ENCODE measurements around the gene RAPGEF4. TPM values are rescaled to one million over a fixed set of nuclear protein-coding genes. Genes with fewer than 3 reads are reported as not detected.

Gene RAPGEF4
- total RNA-seq, 1 donor: 0.36 TPM

DNA sequence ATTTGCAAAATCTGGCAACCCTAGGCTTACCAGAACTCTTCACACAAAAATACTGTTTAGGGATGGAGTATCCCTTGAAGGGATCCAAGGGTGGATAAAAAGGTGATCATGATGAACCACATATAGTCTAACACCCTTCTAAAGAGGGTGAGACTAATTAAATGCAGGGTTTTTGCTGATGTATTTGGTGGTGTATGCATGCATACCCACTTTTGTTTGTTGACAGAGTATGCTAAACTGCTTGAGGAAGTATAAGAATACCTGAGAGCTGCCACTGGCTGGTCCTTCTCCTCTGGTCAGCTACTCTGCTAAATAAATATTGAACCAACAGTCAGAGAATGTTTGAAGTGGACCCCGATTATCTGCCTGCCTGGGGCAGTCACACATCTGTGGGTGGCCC lies 34.2 kb downstream of the RAPGEF4 start:
- Histone ChIP-seq H3K4me3 (ENCODE audit: insufficient read depth, low read length) (no peak overlapping the region), H3K27me3 (ENCODE audit: insufficient read depth, low read length) (peaks cover 16% of the 10 kb centered on the region), H3K27ac (ENCODE audit: low read depth, low read length) (no peak overlapping the region), H3K79me2 (ENCODE audit: insufficient read depth, low read length) (no peaks in the 10 kb centered on the region), H2AFZ (ENCODE audit: low read length) (no peak overlapping the region), H3K9me3 (ENCODE audit: low read depth, low read length) (no peaks in the 10 kb centered on the region), H3K36me3 (ENCODE audit: insufficient read depth, low read length) (no peaks in the 10 kb centered on the region), H3K4me1 (ENCODE audit: insufficient read depth, low read length) (no peaks in the 10 kb centered on the region), H4K20me1 (ENCODE audit: insufficient read depth, low read length) (no peaks in the 10 kb centered on the region), H3K4me2 (ENCODE audit: insufficient read depth, low read length) (no peak overlapping the region)
- DNase-seq (ENCODE audit: insufficient read length, low spot score, missing footprints): no peak
- TF ChIP-seq, protein P1, sequence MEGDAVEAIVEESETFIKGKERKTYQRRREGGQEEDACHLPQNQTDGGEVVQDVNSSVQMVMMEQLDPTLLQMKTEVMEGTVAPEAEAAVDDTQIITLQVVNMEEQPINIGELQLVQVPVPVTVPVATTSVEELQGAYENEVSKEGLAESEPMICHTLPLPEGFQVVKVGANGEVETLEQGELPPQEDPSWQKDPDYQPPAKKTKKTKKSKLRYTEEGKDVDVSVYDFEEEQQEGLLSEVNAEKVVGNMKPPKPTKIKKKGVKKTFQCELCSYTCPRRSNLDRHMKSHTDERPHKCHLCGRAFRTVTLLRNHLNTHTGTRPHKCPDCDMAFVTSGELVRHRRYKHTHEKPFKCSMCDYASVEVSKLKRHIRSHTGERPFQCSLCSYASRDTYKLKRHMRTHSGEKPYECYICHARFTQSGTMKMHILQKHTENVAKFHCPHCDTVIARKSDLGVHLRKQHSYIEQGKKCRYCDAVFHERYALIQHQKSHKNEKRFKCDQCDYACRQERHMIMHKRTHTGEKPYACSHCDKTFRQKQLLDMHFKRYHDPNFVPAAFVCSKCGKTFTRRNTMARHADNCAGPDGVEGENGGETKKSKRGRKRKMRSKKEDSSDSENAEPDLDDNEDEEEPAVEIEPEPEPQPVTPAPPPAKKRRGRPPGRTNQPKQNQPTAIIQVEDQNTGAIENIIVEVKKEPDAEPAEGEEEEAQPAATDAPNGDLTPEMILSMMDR (IDR thresholded peaks at IDR 0.05; ENCODE audit: extremely low read depth, low read depth, low read length): no peak

DNA sequence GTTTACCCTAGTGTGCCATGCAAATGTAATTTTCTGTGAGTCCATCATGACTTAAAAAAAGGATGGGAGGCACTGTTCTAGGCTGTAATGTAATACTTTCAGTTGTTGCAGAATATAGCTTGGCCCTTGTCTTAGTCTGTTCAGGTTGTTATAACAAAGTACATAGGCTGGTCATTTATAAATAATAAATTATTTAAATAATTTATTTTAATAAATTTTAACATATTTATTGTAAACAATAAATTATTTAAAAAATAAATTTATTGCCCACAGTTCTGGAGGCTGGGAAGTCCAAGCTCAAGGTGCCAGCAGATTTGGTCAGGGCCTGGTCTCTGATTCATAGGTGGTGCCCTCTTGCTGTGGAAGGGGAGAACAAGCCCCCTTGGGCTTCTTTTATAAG lies 35.2 kb downstream of the RAPGEF4 start:
- Histone ChIP-seq H3K27ac (ENCODE audit: low read depth, low read length) (no peak overlapping the region), H2AFZ (ENCODE audit: low read length) (no peak overlapping the region), H3K4me3 (ENCODE audit: insufficient read depth, low read length) (no peak overlapping the region), H3K27me3 (ENCODE audit: insufficient read depth, low read length) (peaks cover 13% of the 10 kb centered on the region), H3K36me3 (ENCODE audit: insufficient read depth, low read length) (no peaks in the 10 kb centered on the region), H3K9me3 (ENCODE audit: low read depth, low read length) (no peaks in the 10 kb centered on the region), H3K4me2 (ENCODE audit: insufficient read depth, low read length) (no peak overlapping the region), H3K79me2 (ENCODE audit: insufficient read depth, low read length) (no peaks in the 10 kb centered on the region), H4K20me1 (ENCODE audit: insufficient read depth, low read length) (no peaks in the 10 kb centered on the region), H3K4me1 (ENCODE audit: insufficient read depth, low read length) (no peaks in the 10 kb centered on the region)
- TF ChIP-seq, protein P1 (IDR thresholded peaks at IDR 0.05; ENCODE audit: extremely low read depth, low read depth, low read length): no peak
- DNase-seq (ENCODE audit: insufficient read length, low spot score, missing footprints): no peak

DNA sequence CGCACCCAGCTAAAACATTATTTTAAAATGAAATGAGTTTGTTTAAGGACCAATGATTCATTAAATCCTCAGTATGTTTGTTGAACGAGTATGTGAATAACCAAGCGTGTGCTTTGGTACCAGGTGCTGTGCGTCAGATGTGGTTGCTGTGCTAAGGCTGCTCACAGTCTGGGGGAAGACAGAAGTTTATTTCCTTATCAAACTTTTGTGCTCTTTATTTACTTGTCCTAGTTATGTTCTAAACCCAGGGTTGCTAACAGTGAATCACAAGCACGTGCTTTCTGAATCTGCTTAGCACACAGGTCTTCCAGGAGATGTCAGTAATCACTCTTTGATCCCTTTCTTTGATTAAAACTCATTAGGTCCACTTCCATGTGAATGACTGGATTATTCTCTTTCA lies 37.0 kb downstream of the RAPGEF4 start:
- Histone ChIP-seq H3K79me2 (ENCODE audit: insufficient read depth, low read length) (no peaks in the 10 kb centered on the region), H4K20me1 (ENCODE audit: insufficient read depth, low read length) (no peaks in the 10 kb centered on the region), H3K9me3 (ENCODE audit: low read depth, low read length) (no peaks in the 10 kb centered on the region), H3K27me3 (ENCODE audit: insufficient read depth, low read length) (peaks cover 13% of the 10 kb centered on the region), H3K36me3 (ENCODE audit: insufficient read depth, low read length) (no peaks in the 10 kb centered on the region), H3K4me3 (ENCODE audit: insufficient read depth, low read length) (no peak overlapping the region), H3K27ac (ENCODE audit: low read depth, low read length) (no peak overlapping the region), H3K4me2 (ENCODE audit: insufficient read depth, low read length) (no peak overlapping the region), H3K4me1 (ENCODE audit: insufficient read depth, low read length) (no peaks in the 10 kb centered on the region), H2AFZ (ENCODE audit: low read length) (no peak overlapping the region)
- TF ChIP-seq, protein P1 (IDR thresholded peaks at IDR 0.05; ENCODE audit: extremely low read depth, low read depth, low read length): no peak
- no peak for DNase-seq (ENCODE audit: insufficient read length, low spot score, missing footprints)

DNA sequence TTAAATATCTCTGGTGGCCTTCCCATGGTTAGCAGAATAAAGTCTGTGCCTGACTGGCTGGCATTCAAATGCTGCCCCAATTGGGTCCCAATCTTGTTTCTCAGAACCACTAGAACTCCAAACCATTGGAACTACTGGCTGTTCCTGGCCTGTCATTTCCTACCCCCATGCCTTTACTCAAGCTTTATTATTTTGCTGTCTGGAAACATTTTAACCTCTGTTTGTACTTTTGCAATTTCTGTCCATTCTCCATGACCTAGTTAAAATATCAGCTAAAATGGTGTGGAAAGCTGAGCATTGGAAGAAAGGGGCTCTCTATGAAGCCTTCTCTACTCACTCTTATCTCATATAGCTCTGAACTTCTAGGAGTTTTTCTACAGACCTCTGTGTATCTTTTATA lies 38.7 kb downstream of the RAPGEF4 start:
- H3K4me3 ChIP-seq (ENCODE audit: insufficient read depth, low read length): no peak overlapping the region
- H3K4me2 ChIP-seq (ENCODE audit: insufficient read depth, low read length): no peak overlapping the region
- no peak overlapping the region for H2AFZ ChIP-seq (ENCODE audit: low read length)
- H3K36me3 ChIP-seq (ENCODE audit: insufficient read depth, low read length): no peaks in the 10 kb centered on the region
- no peak for DNase-seq (ENCODE audit: insufficient read length, low spot score, missing footprints)
- no peaks in the 10 kb centered on the region for H3K4me1 ChIP-seq (ENCODE audit: insufficient read depth, low read length)
- no peaks in the 10 kb centered on the region for H3K9me3 ChIP-seq (ENCODE audit: low read depth, low read length)
- H3K27me3 ChIP-seq (ENCODE audit: insufficient read depth, low read length): peaks cover 13% of the 10 kb centered on the region
- H3K79me2 ChIP-seq (ENCODE audit: insufficient read depth, low read length): no peaks in the 10 kb centered on the region
- no peak overlapping the region for H3K27ac ChIP-seq (ENCODE audit: low read depth, low read length)
- TF ChIP-seq, protein P1 (IDR thresholded peaks at IDR 0.05; ENCODE audit: extremely low read depth, low read depth, low read length): no peak
- no peaks in the 10 kb centered on the region for H4K20me1 ChIP-seq (ENCODE audit: insufficient read depth, low read length)
